ENCODE measurements around the gene UBR4.
"Not testable (repeated sequence)": the region's sequence is repeated elsewhere in the genome, so short reads cannot be mapped to it uniquely, and the experiment has no call there.

The UBR4 gene

DNA sequence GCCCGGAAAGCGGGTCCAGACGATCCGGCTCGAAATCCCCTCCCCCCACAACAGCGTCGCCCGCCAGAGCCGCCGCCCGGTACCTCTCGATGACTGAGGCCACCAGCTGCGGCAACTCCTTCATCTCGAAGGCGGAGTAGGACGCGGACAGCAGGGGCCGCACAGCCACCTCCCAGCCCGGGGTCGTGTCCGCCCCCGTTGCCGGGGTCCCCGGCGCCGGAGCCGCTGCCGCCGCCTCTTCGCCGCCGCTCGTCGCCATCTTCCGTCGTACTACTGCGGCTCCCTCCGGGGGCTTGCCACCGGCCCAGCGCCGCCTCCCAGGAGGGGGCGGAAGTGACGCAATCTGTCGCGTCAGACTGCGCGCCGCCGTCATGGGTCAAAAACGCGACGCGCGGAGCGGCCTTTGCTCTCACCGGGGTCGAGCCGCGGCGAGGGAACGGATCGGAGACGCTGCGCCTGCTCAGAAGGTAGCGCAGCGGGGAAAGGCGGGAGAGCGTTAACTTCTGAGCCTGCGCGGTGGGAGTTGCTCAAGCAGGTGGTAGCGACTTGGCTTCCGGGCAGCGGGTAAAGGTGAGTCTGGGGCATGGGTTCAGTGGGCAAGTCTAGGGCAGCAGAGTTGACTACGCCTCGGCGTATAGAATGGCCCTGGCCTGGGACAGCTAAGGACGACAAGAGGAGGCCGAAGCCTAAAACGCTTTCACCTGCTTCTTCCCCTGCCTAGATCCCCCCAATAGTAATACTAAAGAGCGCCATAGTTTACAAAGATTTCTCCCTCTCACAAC lies at the start of gene UBR4:
Gene UBR4, minus strand, starts transcription at position 277 of the 782 bp plus-strand sequence. Its CDS starts 18 bp downstream, at position 259.
- DNase-seq: peak; percentile 92

DNA sequence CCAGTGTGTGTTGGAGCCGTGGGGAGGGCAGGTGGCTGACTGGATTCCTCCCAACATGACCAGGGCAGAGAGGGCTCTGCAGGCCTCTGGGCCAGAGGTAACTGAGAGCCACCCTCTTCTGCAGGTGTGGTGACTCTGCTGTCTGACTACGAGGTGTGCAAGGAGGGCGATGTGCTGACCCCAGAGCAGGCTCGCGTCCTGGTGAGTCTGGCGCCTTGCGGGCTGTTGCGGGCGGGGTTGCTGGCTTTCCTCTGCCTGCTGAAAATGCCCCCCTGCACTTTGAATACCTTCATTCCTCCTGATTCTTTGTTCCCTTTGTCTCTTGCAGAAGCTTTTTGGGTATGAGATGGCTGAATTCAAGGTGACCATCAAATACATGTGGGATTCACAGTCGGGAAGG lies 48.3 kb upstream of the UBR4 start:
- DNase-seq: no peak

DNA sequence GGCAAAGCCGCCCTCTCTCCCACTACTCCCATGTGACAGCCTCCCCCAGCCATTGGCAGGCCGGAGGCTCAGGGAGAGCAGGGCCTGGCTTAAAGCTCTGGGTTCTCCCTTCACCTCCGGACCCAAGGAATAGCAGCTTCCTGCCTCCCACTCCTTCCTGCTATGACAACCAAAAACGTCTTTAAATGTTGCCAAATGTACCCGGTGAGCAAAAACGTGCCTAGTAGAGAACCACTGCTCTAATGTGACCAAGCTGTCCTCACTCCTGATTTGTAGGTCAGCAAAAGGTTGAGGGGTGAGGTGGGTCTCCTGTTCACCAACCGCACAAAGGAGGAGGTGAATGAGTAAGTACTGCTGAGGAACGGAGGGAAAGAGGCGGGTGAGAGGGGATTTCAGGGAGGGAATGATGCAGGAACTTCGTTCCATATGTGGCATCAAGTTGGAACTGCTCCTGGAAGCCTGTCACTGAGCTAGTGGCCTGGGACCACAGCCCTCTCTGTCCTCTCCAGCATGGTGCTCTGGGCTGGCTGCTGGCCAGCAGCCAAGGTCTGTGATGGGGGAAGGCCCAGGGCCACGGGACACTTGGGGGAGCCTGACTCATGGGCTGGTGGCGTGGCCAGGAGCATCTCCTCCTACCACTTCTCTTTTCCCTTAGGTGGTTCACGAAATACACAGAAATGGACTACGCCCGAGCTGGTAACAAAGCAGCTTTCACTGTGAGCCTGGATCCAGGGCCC lies 47.3 kb upstream of the UBR4 start:
- no peak for DNase-seq

DNA sequence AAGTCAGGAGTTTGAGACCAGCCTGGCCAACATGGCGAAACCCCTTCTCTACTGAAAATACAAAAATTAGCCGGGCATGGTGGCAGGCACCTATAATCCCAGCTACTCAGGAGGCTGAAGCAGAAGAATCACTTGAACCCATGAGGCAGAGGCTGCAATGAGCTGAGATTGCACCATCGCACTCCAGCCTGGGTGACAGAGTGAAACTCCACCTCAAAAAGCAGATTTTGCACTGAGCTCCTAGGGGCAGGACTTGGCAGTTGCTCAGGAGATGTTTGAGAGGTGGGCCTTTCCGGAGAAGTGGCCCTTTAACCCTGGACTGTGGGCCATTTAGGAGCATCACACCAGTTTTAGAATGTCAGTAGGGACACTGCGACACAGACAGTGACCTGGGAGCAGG lies 46.2 kb upstream of the UBR4 start:
- not testable (repeated sequence) for DNase-seq

DNA sequence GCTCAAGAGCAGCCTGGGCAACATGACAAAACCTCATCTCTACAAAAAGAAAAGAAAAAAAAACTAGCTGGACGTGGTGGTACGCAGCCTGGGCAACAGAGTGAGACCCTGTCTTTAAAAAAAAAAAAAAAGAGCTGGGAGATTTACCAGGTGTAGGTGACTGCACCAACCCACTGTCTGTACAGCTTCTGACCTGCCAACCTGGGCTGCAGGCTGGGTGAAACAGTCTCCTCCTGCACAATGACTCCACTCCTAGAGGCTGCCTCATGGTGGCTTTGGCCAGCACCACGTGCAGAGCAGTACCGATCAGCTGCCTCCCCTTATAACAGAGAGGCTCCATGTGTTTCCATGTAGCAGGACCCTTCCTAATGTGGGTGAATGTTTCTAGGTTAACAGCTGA lies 45.2 kb upstream of the UBR4 start:
- DNase-seq: no peak

DNA sequence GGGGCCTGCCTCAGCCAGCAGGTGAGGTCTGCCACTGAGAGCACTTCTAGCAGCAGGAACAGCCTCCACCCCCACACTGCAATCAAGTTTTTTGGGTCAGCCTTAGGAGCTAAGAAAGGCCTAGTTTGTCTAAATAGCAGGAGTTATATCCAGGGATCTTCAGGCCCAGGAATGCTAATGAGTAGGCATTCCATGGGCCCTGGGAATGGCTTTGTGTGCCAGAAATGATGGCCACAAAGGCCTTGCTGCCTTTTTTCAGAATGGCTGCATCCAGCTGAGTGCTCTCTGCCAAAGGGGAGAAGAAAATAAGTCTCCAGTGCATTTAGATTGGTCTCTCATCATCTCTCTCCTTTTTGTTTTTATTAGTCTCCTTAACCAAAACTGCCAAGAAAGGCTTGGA lies 44.4 kb upstream of the UBR4 start:
- no peak for DNase-seq

DNA sequence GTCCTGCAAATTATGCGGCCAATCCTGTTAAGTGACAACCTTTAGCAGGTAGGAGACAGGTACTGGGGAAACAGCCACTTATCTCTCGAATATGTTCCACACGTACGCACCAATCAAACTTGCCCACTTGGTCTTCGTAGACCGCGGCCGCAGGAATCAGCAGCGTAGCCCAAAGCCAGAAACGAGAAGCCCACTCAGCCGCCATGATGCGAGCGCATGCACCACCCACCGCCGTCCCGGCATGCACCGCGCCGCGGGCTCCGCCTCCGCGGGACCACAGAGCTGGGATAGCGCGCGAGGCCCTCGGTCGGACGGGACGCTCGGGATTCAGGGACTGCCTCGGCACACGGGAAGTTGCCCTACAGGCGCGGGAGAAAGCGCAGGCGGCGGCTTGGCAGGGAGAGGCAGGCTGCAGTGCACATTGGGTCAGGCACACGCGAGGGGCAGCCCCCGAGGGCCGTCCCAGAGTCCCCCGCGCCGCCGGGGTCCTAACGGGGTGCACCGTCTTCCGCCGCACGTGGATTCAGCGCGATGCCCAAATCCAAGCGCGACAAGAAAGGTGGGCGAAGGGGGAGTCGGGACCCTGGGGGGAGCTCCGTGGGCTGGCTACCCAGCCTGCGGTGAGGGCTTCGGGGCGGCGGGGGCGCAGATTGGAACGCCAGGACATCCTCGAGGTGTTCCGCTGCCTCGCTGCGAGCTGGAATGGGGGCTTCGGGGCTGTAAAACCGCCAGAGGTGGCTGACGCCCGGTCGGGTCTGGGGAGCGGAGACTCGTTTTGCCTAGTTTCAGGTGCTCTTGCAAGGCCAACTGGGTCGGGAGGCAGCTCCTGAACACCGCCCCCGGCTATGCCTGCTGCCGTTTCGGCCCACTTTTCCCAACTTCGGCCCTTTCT lies 41.5 kb upstream of the UBR4 start, which contains the start of the genes EMC1 and MRTO4:
Gene EMC1, minus strand, starts transcription at position 220 of the 892 bp plus-strand sequence. Its CDS starts 15 bp downstream, at position 205.
Gene MRTO4, plus strand, starts transcription at position 501 of the 892 bp plus-strand sequence. Its CDS starts 31 bp downstream, at position 532.
- DNase-seq: peak; percentile 78

DNA sequence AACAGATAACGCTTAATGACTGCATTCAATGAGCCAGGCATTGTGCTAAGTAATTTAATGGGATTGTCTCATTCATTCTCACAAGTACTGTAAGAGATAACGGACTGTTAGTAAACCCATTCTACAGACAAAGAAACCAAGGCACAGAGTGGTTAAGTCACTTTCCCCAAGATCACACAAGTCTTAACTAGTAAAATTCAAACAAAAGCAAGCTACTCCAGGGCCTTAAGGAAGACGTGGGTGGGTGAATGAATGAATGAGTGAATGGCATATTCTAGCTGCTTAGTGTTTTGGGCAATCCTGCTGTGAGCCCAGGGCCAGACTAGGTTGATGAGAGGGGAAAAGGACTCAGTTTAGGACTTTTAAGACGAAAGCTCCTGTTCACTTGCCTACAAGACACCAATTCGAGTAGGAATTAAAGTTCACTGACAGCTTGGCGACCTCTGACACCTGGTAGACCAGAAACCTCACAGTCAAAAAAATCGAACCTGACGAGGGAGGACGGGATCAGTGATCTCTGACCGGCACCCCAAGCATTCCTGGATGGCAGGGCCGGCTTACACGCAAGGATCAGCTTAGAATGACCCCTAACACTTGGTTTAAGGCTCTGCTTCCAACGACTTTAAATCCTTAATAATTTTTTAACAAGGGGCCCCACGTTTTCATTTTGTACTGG lies 40.7 kb upstream of the UBR4 start:
- no peak for DNase-seq

DNA sequence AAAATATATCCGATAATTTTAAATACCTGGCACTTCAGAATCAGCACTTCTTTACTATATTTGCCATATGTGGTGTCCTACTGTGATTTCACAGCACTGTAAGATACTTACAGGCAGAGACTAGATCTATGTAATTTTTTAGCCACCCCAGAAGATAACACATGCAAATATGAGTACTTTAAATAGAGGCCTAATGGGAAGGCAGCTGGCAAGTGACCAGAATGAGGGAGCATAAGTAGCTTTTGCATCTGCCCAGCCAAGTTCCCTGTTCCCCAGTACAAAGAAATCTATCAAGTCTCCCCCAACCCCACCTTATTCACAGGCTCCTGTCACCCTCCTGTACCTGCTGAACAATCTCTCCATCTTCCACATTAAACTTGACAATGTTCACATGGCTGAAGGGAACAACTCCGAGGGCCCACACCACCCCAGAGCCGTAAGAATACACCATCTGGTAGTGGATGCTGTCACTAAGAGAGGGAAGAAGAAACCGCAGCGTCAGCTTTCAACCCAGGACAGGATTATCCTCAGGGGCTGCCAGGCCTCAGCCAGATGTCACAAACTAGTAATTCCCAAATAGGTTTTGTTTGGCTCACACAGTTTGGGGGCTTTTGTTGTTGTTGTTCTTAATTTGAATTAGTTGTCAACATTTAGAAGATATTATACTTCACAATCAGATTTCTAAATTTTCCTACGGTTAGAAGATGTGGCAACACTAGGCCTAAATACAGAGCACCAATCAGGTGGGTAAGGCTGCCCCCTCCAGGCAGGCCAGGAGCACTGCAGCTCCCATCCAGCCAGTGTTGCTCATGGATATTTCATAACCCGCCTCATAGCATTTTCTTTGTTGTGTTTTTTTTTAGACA lies 30.8 kb upstream of the UBR4 start:
- peak; percentile 77 for DNase-seq

DNA sequence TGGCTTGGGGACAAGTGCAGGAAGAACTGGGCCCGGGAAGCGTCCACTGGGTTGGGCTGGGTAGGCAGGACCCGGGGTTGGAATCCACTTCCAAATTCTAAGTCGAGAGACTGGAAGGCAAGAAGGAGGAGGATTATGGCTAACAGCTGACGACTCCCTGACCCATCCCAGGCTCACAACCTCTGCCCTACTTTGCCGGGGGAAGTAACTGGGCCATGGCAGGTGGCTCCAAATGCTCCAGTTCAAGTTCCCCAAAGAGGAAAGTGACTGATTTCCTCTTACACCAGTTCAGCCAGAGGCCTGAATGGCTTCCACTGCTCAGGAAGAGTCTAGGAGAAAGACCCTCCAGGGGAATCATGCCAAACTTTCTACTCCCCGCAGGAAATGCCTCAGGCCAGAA lies 29.8 kb upstream of the UBR4 start:
- no peak for DNase-seq

DNA sequence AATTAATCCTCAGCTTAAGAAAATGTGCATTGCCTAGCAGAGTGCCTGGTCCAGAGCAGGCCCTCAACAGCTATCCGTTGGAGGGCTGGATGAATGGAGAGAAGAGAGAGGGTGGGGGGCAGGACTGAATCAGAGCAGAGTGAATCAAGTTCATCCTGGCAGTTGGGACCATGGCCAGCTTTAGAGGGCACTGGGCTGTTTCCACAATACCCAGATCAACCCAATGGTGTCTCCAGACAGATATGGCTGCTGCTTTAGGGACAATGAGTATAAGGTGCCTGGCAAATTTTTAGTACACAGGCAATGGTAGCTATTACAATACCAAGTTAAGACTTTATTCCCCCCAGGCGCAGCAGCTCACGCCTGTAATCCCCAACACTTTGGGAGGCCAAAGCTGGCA lies 24.2 kb upstream of the UBR4 start:
- no peak for DNase-seq

DNA sequence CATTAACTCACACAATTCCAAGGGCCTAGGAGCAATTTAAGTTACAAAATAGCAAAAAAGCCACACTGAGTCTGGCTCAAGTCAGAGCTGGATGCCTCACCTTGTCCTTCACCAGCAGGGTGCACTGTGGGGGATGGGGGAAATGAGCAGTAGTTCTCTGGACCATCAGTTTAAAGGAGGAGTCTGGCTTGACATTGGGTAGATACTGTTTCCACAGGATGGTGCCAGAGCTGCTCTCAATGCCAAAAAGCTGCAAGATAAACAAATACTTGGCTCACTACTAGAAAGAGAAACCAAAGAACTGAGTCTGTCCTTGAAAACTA lies 22.4 kb upstream of the UBR4 start:
- DNase-seq: no peak

DNA sequence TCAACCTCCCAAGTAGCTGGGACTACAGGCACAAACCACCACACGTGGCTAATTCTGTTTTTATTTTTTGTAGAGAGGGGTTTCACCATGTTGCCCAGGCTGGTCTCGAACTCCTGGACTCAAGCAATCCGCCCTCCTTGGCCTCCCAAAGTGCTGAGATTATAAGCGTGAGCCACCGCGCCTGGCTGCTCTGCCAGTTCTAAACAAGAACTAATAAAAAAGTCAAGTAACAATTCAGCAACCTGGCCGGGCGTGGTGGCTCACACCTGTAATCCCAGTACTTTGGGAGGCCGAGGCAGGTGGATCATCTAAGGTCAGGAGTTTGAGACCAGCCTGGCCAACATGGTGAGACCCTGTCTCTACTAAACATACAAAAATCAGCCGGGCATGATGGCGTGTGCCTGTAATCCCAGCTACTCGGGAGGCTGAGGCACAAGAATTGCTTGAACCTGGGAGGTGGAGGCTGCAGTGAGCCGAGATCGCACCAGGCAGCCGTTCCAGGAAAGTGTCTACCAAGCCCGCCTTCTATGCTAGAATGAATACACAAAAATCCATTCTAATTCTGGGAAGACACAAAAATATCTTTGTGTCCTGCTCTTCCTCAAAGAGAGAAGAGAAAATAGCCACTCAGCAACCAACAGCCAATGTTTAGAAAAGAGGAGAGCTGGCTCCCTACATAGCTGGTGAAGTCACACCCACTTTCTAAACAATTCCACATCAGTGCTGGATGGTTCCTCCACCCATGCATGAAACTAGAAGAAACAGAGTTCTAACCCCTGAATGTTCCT lies 21.9 kb upstream of the UBR4 start:
- not testable (repeated sequence) for DNase-seq

DNA sequence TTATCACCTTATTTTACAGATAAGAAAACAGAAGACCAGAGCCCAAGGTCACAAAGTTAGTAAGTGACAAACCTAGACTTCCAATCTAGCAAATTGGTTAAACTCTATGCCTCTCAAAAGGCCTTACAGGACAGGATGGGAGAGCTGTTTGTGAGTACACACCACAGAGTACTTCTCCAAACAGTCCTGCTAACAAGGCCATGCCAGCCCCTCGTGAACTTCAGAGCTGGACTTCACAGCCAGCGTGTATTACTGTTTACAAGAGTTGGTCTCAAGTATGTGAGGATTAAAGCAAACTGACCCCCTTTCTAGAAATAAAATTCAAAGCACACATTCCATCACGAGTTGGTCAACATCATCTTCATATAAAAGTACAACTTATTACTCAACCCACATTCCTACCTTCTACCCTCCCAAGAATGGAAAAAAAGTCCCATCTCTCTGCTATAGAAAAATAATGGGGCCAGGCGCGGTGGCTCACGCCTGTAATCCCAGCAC lies 19.8 kb upstream of the UBR4 start:
- DNase-seq: no peak

DNA sequence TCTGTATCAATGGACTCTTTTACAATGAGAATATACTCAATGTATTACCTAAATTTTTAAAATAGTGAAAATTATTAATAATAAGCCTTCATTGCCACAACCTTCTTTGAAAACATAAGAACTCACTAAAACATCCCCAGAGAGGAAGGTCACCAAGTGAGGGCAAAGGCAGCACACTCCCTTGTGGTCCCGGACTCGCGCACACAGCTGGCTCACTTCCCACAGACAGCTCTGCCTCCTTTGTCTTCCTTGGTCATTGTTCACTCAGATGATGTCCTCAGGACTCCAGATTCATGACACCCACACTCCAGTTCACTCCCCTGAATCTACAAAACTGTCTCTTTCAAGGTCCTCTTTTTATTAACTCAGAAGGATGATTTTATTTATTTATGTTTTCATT lies 19.2 kb upstream of the UBR4 start:
- no peak for DNase-seq

DNA sequence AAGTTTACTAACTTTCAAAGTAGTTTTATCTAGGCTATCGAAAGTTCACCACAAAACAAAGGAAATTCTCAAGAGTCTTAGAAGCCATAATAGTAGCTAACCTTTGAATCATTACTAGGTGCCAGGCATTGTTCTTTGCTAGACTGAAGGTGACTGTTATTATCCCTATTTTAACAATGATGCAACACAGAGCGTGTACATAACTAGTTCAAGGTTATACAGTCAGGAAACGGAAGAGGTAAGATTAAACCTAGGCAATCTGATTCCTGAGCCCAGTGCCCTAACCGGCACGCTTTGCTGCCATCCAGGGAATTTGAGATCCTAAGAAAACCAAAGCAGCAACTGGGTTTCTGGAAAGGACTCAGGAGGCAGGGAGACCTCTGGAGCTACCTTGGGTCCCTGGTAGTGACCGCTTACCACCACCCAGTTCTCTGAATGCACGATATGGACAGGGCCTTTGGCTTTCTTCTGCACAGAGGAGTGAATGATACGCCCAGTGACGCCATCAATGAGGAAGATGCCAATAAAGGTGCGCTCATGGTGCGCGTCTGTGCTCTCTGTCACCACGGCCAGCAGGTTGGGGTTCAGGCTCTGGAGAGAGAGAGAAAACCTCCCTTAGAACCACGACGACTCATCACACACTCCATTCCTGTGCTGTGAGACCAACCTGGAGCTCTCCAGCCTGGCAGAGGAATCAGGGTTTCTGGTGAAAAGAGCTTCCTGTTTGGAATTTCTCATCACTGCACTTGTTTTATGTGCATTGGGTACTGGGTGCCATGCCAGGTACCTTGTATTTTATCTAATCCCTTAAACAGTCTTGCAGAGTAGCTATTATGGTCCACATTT lies 13.1 kb upstream of the UBR4 start:
- DNase-seq: peak; percentile 10

DNA sequence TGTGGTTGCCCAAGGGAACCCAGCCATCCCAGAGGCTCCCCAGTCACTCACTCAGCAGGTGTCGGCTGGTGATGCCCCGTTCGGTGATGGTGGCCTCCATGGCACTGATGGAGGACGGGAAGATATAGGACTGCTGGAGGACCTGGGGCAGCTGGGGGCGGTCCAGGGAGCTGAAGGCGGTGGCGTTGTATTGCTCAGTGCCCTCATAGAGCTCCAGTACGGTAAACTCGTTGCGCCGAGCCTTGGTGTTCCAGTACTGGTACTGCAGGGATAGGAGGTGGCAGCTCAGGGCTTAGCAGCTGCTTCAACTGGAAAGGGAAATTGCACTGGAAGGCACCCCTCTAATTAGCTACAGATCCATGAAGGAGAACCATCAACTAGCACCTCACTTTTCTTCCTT lies 12.5 kb upstream of the UBR4 start:
- DNase-seq: no peak

DNA sequence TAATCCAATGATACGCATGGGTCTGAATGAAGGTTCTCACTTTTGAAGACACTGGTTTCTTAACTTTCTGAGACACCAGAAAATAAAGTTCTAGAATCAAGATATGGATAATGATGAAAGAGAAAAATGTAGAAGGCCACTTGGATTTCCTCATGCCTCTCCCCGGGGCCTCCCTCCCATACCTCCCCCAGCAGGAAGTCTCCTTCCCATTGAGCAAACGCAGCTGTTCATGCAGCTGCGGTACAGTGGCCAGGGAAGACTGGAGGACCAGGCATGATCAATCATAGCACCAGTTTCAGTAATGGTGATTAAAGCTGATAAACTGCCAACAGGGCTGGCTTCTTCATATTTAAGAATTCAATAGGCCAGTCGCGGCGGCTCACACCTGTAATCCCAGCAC lies 10.9 kb upstream of the UBR4 start:
- DNase-seq: peak; percentile 39

DNA sequence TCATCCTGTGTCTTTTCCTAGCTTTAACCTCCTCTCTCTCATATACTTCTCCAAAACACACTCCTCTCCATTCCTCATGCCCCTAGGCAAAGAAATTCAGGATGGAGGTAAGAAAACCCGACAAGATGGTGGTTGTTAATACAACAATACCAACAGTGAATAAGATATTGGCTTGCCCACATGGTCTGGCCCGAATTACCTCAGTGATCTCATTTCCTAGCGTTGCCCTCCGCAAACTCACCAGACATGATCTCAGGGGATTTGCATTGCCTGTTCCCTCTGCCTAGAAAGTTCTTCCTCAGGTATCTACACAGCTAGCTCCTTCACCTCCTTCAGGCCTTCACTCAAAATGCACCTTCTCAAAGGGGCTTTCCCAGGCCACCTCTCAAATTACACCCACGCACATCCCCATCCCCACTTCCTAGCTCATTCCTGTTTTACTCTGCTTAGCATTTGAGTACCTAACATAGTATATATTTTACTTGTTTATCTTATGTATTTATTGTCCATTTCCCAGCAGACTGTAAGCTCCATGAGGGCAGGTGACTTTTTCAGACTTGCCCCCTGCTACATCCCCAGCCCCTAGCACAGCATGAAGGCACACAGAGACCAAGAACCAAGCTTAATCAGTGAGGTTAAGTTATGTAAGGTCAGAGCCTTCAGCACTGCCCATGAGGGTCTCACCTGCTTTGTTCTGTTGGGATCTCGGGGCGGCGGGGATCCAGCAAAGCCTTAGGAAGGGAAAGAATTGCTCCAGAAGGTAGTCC lies 10.2 kb upstream of the UBR4 start:
- no peak for DNase-seq
